ENCODE measurements around the gene RPA1.

GRCh38 chr17:1787301-1787902 lies 42.4 kb upstream of the RPA1 start:
- TF ChIP-seq CTCF (IDR thresholded peaks at IDR 0.05; ENCODE audit: insufficient read depth, low read depth, low read length), result no peak
- no peak for TF ChIP-seq EZH2 (IDR thresholded peaks at IDR 0.05; ENCODE audit: insufficient read depth, low read length)

Measured in astrocyte (in vitro differentiated cells and primary cell).